ENCODE measurements around the gene CAMK4.

The CAMK4 gene

DNA sequence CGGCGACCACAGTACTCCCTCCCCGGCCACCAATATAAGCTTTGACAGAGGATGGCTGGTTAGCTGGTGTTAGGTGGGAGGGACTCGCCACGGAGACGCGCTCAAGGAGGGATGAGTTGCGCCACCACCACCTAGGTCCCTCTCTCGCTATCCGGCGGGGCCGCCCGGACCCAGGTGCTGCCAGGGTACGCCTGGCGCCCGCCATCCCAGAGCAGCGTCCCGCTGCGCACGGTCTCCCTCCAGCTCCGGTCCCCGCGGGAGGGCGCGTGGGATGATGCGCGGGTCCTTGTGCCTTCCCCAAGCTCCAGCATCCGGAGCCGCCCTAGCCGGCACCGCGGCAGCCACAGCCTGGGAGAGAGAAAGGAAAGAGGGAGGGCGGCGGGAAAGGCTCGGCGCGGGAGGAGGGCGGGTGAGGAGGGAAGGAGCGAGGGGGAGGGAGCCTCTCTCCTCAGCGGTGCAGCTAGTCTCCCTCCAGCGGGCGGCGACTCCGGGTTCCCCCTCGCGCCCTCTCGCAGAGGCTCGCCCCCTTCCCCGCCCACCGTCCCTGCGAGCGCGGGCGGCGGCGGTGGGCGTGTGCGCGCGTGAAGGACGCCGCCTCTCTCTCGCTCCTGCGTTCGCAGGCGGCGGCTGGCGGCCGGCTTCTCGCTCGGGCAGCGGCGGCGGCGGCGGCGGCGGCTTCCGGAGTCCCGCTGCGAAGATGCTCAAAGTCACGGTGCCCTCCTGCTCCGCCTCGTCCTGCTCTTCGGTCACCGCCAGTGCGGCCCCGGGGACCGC is at the start of gene CAMK4:
CAMK4 (plus strand) TSS at position 598 of the 774 bp plus-strand sequence; CDS start at position 698, 100 bp downstream.
- no peak for DNase-seq (ENCODE audit: low spot score)

DNA sequence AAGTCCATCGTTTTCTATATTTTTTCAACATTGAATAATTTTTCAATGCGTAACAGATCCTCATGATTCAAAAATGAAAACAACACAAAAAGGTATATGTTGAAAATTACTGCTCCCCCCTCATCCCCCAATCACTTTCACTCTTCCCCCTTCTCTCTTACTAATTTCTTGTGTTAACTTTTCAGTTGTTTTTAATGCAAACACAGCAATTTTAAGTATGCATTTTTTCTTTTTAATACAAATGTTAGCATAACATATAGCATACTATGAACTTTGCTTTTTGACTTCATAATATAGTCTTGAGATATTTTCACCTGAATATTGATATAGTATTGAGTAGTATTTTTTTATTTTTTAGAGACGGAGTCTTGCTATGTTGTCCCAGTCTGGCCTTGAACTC is 41.1 kb upstream of the CAMK4 start:
- no peak for DNase-seq (ENCODE audit: low spot score)

DNA sequence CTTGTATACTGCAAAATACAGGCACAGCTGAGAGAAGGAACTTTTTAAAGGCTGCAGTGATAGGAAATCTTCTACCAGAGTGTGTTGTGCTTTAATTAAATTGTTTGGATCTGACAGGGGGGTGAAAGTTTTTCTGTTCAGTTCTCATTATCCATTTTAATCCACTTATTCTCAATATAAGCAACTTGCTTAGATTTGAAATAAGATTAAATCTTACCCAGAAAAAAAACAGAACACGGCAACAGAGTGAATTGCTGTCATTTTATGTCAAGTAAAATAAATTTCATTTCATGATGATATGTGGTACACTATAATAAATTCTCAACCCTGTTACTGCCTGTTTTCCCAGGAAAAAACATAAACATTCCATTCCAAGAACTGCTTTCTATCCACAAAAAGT is 37.1 kb upstream of the CAMK4 start:
- no peak for DNase-seq (ENCODE audit: low spot score)

DNA sequence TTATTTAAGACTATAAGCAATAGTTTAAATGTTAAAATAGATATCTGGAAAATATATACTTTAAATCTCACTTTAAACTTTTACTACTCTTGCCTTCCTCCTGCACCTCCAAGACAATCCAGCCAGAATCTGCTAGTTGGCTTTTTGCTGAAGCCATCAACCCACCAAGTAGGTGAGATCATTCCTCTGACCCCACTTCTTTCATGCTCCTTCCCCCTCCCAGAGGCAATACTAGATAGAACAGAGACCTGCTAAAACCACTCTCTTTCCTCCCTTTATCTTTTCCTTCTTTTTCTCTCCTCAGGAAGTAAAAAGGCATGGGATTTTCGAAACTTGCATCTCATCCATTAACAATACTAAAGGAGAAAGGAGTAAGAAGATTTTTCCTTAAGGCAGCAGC is 30.1 kb upstream of the CAMK4 start:
- no peak for DNase-seq (ENCODE audit: low spot score)

DNA sequence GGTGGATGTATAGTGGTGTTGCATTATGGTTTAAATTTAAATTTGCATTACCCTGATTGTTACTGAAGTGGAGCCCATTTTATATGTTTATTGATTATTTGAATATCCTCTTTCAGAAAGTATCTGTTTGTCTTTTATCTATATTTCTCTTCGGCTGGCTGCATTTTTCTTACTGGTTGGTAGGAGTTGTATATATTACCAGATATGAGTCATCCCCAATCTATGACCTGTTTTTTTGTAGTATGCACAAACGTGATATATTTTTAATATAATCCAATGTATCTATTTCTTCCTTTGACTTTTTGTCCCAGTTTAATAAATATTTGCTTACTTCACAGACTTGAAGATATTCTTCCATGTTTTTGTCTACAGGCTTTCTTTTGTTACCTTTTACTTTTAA is 29.3 kb upstream of the CAMK4 start:
- no peak for DNase-seq (ENCODE audit: low spot score)

DNA sequence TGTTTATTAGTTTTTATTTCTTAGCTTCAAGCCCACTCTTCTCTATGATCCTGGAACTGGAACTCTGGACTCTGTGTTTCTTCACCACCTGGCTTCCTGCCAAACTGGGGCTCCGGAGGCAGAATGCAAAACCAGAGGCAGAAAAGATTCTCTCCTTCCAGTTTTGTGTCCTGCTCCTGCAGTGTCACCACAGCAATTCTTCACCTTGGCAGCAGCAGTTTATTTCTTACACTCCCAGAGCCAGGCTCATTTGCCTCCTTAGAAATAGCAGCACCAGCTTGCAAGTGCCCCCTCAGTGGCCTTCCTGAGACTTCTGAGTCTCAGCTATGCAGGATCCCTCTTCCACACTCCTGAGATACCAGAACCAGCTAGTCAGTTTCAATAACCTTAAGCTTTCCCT is 26.7 kb upstream of the CAMK4 start:
- DNase-seq (ENCODE audit: low spot score): no peak

DNA sequence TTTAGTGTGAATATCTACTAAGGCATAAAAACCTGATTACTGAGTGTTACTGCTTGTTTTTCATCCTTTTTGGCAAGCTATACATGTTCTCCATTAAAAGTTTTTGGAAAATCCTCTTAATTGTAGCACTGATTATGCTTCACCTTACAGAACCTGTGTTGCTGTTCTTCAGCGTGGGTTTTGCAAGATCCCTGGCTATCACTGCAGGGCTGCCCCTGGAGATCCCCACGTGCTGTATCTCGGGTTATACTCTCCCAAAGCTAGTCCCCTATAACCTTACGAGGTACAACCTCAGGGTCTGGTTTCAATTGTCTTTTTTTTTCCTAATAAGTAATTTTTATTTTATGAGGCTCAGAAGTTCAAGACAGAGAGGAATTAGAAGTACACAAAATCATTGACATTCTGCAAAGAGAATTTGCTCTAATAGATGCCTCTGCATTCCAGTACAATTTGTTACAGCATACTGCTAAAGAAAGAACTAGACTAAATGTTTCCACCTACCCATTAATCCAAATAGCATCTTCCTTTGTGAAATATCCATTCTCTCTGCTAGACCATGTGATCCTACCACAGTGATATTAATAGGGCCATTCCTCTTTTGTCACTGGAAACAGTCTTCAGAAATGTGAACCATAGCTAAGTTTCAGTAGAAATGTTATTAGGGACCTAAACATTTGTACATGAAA is 25.8 kb upstream of the CAMK4 start:
- no peak for DNase-seq (ENCODE audit: low spot score)

DNA sequence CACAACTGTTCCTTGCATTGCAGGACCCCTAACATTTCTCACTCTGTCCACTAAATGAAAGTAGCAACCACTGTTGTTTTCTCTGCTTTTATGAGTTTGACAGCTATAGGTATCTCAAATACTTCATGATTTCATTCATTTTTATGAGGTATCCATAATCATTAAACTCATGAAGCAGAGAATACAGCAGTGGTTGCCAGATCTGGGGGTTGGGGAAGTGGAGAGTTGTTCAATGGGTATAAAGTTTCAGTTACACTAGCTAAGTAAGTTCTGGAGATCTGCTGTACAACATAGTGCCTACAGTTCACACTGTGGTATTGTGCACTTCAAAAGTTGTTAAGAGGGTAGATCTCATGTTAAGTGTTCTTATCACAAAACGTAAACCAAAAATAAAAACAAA is 23.4 kb upstream of the CAMK4 start:
- DNase-seq (ENCODE audit: low spot score): no peak

DNA sequence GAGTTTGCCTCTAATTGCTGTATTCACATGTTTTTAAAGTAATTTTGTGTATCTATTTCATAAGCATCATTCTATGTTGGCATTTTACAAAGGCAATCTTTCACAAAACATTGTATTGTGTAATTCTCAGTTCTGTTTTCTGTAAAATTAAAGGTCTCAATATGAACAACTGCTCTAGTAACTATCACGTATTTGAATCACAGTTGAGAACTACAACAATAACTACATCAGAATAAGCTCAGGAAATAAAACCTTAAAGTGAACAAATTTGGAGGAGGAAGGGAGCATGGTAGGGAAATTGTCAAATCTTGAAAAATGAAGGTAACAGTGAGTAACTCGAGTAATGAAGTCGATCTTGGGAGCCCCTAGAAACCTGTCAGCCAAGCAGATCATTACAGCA is 22.5 kb upstream of the CAMK4 start:
- no peak for DNase-seq (ENCODE audit: low spot score)

DNA sequence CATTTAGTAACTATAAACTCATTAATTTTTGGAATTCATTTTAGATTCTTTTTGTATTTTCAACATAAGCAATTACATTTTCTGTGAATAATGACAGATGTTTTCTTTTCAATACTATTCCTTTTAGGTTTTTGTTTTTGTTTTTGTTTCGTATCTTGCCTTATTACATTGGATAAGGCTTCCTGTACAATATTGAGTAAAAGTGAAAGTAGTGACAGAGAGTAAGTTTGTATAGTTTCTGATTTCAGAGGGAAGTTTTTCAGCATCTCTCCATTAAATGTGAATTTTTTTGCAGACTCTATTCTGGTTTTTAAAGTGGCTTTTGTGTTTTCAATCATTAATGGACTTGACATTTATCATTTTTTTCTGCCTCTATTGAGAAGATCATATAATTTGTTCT is 12.8 kb upstream of the CAMK4 start:
- no peak for DNase-seq (ENCODE audit: low spot score)

DNA sequence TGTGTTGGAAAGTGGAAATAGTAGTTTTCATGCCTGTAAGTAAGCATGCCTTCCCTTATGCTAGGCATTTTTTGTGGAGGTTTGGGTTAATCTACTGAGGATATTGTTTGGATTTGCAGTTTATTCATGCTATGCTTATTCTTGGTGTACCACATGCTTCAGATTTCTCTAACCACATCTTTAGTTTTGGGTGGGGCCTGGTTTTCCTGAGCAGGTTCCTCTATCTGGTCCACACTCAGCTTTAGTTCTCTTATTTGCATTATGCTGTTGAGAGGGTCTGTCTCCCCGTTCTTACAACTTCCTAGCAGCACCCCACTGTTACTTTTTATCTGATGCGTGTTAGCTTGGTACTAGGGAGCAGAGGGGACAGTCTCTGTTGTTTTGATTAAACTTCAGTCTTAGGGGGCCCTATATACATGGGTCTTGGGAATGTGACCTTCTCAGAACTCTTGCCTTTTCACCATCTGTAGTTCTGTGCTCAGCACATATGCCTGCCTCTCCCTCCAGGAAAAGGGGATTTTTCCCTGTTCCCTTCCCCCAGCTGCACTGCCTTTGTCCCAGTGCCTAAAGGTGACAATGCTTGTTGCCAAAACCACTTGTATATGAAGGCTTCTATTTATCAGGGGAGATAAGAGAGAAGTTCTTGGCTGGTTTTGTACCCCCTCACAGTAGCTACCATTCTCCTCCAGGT is 10.0 kb upstream of the CAMK4 start:
- no peak for DNase-seq (ENCODE audit: low spot score)

DNA sequence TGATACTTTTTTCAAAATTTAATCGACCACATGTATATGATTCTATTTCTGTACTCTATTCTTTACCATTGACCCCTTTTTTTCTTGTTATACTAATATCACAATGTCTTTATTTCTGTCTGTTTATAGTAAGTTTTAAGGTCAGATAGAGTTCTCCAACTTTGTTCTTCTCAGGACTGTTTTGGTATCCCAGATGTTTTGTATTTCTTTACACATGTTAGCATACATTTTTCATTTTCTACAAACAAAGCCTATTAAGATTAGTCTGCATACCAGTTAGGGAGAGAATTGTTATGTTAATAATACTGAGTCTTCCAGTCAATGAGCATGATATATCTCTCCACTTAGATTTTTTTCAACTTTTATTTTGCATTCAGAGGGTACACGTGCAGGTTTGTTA is 8.2 kb upstream of the CAMK4 start:
- DNase-seq (ENCODE audit: low spot score): no peak

DNA sequence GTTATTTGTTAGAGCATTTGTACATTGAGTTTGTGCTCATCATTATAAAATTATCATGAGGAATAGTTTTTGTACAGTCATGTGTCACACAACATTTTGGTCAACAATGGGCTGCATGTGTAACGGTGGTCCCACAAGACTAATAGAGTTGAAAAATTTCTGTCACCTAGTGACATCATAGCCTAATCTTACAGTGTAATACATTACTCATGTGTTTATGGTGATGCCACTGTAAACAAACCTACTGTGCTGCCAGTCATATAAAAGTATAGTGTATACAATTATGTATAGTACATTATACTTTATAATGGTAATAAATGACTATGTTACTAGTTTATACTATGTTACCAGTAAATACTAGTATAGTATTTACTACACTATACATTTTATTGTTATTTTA is 3.0 kb upstream of the CAMK4 start:
- DNase-seq (ENCODE audit: low spot score): no peak

DNA sequence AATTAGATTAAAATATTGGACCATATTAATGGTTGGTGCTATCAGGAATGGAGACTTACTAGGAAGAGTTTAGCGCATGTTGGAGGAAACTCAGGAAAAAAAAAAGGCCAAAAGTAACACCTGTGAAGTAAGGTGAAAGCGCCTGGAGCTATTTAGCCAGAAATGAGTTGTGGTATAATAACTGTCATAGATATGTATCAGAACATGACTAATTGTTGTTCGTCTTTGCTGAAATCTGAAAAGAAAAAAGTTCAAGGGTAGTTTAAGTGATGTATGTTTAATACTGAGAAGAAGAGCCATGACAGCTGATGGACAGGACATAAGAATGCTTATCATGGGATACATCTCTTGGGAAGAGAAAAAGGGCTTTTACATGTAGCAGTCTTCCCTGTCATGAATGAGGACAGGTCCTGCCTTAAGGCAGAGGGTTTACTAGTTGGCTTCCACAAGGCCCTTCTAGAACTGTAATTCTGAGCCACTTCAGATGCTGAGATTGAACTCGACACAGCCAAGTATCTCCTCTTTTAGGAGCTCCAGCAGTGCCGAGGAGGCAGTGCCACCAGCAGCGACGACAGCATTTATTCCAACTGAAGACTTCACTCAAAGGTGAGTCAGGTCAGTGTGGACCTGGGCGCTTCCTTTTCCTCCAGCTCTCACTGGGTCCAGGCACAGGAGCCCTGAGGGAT is 940 bp upstream of the CAMK4 start:
- DNase-seq (ENCODE audit: low spot score): no peak

DNA sequence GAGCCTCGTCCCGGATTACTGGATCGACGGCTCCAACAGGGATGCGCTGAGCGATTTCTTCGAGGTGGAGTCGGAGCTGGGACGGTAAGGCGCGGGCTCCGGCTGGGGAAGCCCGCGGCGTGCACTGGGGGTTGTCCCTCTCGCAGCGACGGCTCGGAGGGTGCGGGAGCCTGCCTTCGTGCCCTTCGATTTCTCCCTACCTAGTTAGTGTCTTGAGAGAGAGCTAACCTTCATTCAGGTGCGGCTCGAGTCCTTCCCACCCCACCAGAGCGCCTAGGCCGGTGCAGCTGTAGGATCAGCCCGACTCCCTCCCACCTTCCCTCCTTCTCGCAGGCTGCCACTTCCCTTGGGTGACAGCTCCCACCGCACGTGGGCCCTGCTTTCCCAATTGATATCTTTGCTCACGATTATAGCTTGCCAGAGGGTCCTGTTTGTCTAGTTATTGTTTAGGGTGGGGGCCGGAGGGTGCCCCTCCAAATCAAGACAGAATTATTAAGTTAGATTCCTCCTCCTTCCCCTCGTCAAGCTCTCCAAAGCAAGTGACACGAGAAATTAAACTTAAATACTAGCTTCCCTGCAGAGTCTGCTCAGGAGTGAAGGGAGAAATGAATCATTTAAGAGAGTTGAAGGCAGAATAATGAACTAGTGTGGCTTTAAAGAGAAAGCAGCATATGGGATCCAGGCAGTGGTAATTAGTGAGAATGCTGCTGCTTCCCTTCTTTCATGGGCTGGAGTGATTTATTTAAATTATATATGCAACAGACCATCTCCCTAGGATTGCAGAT is 569 bp downstream of the CAMK4 start:
- DNase-seq (ENCODE audit: low spot score): no peak

DNA sequence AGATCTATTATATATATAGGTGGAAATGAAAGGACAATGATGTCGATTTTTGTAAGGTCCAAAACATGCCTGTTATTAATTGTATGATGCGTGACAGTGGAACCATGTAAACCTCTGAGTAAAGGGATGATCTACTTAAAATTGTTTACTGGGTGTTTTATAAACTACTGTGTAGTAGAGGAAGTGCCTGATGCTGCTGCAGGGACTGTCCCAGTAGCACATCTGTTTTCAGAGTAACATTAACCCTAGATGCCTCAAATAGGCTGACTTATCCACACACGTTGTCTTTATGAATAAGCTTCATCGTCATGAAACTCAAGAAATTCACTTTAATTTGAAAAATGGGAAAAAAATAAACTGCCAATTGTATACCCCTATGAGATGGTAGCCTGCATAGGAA is 1.7 kb downstream of the CAMK4 start:
- DNase-seq (ENCODE audit: low spot score): no peak

DNA sequence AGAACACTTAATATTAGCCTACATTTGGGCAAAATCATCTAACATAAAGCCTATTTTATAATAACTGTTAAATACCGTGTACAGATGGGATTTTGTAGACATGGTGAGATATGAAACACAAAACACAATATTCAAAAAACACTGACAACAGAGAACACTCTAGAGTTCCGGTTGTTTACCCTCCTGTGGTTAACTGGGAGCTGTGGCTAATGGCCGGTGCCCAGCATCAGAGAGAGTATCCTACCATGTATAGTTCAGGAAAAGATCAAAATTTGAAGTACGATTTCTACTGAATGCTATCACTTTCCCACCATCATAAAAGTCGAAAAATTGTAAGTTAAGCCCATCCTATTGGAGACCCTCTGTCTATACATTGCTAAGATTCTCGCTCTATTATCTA is 2.4 kb downstream of the CAMK4 start:
- no peak for DNase-seq (ENCODE audit: low spot score)

DNA sequence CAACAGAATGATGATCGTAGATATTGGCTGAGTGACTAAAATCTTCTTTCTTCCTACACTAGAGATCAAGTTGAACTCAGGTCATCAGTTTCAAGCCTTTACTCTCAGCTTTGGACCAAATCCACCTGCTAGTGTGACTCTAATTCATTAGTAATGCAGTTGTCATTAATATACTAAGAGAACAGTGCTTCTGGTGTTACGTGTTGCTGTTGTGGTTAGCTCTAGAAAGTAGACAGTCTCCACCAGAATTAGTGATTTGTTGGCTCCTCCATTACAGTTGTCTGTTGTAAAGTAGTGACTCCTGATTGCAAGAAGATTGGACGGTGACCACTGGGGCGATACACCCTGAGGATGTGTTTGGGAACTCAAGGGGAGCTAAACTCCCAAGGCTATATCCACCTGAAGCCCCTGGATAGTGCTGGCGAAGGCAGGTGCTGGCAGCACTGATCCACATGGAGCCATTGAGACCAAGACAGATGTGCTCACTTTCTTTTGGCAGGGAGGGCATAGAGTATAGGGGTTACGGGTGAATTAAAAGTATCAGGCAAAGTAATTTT is 3.1 kb downstream of the CAMK4 start:
- DNase-seq (ENCODE audit: low spot score): no peak

DNA sequence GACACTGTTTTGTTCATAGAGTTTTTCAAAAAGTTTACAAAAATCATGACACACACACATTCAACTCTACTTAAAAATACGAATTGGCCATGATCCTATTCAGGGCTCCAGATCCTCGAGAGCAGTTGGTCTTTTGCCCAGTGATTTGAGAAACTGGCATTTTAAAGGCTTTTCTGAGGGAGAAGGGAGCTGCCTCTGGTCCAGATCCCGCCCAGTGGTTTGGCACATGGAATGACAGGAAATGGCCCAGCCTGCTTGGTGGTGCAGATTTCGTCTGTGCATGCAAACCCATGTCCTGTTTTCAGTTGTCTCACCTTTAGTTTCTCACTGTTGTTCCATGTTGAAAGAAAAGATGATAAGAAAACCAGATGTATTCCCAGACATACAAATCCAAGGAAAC is 3.6 kb downstream of the CAMK4 start:
- no peak for DNase-seq (ENCODE audit: low spot score)

DNA sequence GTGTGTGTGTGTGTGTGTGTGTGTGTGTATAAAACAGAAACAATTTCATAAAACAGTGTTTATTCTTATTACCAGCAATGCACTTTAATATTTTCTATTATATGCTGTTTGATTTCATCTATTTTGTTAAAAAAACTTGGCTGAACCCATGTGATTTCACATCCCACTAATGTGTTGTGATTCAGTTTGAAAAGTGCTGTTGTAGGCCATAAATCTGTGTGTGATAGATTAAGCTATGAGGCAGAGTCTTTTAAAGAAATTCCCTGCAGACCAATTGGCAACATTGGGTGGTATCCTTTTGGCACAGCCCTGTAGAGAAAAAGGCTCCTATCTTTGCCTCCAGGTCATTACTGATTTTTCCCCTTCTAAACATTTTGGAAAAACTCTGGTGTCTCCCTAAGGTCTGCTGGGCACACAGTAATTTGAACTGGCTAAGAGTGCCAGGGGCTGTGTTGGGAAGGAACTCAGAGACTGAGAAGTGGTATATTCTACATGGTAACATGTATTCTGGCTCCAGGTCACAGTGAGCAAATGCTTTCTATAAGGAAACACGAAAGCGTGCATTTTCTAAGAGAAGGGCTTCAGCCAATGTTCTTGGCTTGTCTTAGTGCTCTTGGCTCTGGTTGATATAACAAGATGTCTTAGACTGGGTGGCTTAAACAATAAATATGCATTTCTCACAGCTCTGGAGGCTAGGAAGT is 4.5 kb downstream of the CAMK4 start:
- DNase-seq (ENCODE audit: low spot score): no peak

Data from hematopoietic multipotent progenitor cell treated with erythropoietin and hydrocortisone succinate and interleukin-3 and kit ligand, for 17 days (in vitro differentiated cells).